ENCODE data around the gene FAM186B. TPM values are rescaled to one million over a fixed set of nuclear protein-coding genes. Genes with fewer than 3 reads are reported as not detected.

FAM186B gene
- total and polyA plus RNA-seq, 2 experiments from 2014 or later, result 0.21 to 0.38 TPM

- H3K36me3 ChIP-seq (ENCODE audit: insufficient read depth), result no peaks in the 10 kb centered on the region
- TF ChIP-seq, protein P1, sequence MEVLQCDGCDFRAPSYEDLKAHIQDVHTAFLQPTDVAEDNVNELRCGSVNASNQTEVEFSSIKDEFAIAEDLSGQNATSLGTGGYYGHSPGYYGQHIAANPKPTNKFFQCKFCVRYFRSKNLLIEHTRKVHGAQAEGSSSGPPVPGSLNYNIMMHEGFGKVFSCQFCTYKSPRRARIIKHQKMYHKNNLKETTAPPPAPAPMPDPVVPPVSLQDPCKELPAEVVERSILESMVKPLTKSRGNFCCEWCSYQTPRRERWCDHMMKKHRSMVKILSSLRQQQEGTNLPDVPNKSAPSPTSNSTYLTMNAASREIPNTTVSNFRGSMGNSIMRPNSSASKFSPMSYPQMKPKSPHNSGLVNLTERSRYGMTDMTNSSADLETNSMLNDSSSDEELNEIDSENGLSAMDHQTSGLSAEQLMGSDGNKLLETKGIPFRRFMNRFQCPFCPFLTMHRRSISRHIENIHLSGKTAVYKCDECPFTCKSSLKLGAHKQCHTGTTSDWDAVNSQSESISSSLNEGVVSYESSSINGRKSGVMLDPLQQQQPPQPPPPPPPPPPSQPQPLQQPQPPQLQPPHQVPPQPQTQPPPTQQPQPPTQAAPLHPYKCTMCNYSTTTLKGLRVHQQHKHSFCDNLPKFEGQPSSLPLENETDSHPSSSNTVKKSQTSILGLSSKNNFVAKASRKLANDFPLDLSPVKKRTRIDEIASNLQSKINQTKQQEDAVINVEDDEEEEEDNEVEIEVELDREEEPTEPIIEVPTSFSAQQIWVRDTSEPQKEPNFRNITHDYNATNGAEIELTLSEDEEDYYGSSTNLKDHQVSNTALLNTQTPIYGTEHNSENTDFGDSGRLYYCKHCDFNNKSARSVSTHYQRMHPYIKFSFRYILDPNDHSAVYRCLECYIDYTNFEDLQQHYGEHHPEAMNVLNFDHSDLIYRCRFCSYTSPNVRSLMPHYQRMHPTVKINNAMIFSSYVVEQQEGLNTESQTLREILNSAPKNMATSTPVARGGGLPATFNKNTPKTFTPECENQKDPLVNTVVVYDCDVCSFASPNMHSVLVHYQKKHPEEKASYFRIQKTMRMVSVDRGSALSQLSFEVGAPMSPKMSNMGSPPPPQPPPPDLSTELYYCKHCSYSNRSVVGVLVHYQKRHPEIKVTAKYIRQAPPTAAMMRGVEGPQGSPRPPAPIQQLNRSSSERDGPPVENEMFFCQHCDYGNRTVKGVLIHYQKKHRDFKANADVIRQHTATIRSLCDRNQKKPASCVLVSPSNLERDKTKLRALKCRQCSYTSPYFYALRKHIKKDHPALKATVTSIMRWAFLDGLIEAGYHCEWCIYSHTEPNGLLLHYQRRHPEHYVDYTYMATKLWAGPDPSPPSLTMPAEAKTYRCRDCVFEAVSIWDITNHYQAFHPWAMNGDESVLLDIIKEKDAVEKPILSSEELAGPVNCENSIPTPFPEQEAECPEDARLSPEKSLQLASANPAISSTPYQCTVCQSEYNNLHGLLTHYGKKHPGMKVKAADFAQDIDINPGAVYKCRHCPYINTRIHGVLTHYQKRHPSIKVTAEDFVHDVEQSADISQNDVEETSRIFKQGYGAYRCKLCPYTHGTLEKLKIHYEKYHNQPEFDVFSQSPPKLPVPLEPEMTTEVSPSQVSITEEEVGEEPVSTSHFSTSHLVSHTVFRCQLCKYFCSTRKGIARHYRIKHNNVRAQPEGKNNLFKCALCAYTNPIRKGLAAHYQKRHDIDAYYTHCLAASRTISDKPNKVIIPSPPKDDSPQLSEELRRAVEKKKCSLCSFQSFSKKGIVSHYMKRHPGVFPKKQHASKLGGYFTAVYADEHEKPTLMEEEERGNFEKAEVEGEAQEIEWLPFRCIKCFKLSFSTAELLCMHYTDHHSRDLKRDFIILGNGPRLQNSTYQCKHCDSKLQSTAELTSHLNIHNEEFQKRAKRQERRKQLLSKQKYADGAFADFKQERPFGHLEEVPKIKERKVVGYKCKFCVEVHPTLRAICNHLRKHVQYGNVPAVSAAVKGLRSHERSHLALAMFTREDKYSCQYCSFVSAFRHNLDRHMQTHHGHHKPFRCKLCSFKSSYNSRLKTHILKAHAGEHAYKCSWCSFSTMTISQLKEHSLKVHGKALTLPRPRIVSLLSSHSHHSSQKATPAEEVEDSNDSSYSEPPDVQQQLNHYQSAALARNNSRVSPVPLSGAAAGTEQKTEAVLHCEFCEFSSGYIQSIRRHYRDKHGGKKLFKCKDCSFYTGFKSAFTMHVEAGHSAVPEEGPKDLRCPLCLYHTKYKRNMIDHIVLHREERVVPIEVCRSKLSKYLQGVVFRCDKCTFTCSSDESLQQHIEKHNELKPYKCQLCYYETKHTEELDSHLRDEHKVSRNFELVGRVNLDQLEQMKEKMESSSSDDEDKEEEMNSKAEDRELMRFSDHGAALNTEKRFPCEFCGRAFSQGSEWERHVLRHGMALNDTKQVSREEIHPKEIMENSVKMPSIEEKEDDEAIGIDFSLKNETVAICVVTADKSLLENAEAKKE (CRISPR knock-in tag; IDR thresholded peaks at IDR 0.05), result no peak
- no peak for TF ChIP-seq EZH2 (IDR thresholded peaks at IDR 0.05; ENCODE audit: low read depth, unreplicated experiment)
- Mint-ChIP-seq H3K27me3 (ENCODE audit: insufficient read depth, low read depth, poor library complexity) (peaks cover 13% of the 10 kb centered on the region), H3K4me3 (no peak overlapping the region), H3K27ac (no peak overlapping the region), H3K9me3 (no peaks in the 10 kb centered on the region), H3K4me1 (peaks cover 5% of the 10 kb centered on the region; the same call in 1 of the 3 replicates), H3K36me3 (ENCODE audit: low read depth) (no peaks in the 10 kb centered on the region)
- no peak for DNase-seq (ENCODE audit: low spot score)
- H3K4me3 ChIP-seq, result no peak overlapping the region
- H3K27ac ChIP-seq (ENCODE audit: low read depth), result no peak overlapping the region
- H3K27me3 ChIP-seq (ENCODE audit: insufficient read depth), result no peaks in the 10 kb centered on the region
- no peak for ATAC-seq
- no peaks in the 10 kb centered on the region for H4K20me1 ChIP-seq (replicated peaks; ENCODE audit: insufficient read depth)
- H3K4me2 ChIP-seq, result no peak overlapping the region
- H3K79me2 ChIP-seq (replicated peaks; ENCODE audit: insufficient read depth), result no peaks in the 10 kb centered on the region
- peaks cover under 1% of the 10 kb centered on the region; the same call in 1 of the 2 replicates for H3K9me2 ChIP-seq (ENCODE audit: insufficient read depth)
- H2AFZ ChIP-seq, result no peak overlapping the region
- 0 out of 2 replicates have a peak, but pooled peaks cover 4% of the 10 kb centered on the region for H3K4me1 ChIP-seq (ENCODE audit: insufficient read depth)
- no peaks in the 10 kb centered on the region for H3F3A ChIP-seq (replicated peaks; ENCODE audit: low read depth)
Measured at GRCh38 chr12:49604856-49605255, 583 bp downstream of the FAM186B start.

- Mint-ChIP-seq H3K9me3 (no peaks in the 10 kb centered on the region), H3K36me3 (ENCODE audit: low read depth) (no peaks in the 10 kb centered on the region), H3K4me1 (peaks cover 5% of the 10 kb centered on the region; the same call in 1 of the 3 replicates), H3K27ac (no peak overlapping the region), H3K27me3 (ENCODE audit: insufficient read depth, low read depth, poor library complexity) (peaks cover 16% of the 10 kb centered on the region), H3K4me3 (no peak overlapping the region)
- Histone ChIP-seq H3K36me3 (ENCODE audit: insufficient read depth) (no peaks in the 10 kb centered on the region), H3K9me2 (ENCODE audit: insufficient read depth) (peaks cover 5% of the 10 kb centered on the region; the same call in 1 of the 2 replicates), H3K79me2 (replicated peaks; ENCODE audit: insufficient read depth) (no peaks in the 10 kb centered on the region), H3F3A (replicated peaks; ENCODE audit: low read depth) (no peaks in the 10 kb centered on the region), H3K4me1 (ENCODE audit: insufficient read depth) (0 out of 2 replicates have a peak, but pooled peaks cover 4% of the 10 kb centered on the region), H2AFZ (no peak overlapping the region), H3K4me2 (no peak overlapping the region), H3K4me3 (no peak overlapping the region), H4K20me1 (replicated peaks; ENCODE audit: insufficient read depth) (no peaks in the 10 kb centered on the region), H3K27me3 (ENCODE audit: insufficient read depth) (no peaks in the 10 kb centered on the region), H3K27ac (ENCODE audit: low read depth) (no peak overlapping the region)
- no peak for ATAC-seq
- no peak for DNase-seq (ENCODE audit: low spot score)
- TF ChIP-seq POLR2AphosphoS5 (IDR thresholded peaks at IDR 0.05; ENCODE audit: low read depth), result no peak
- no peak for TF ChIP-seq ZNF331 (CRISPR knock-in tag; IDR thresholded peaks at IDR 0.05; ENCODE audit: low read depth)
- TF ChIP-seq ZNF114 (CRISPR knock-in tag; IDR thresholded peaks at IDR 0.05), result no peak
- TF ChIP-seq, protein P1 (CRISPR knock-in tag; IDR thresholded peaks at IDR 0.05), result no peak
- no peak for TF ChIP-seq NANOG (IDR thresholded peaks at IDR 0.05; ENCODE audit: borderline replicate concordance)
Measured at GRCh38 chr12:49603721-49604120, 1.7 kb downstream of the FAM186B start.

Measured in GM23338 (cell line).